Gastrocnemius medialis (tissue), 4 donors: Measurements from ENCODE around the gene RABGAP1L.

ENCODE experiments used
- CTCF ChIP-seq, 5 experiments: fragments of 450-650 bp in 3 of 5; fragments of 200-600 bp in 2 of 5; sonication (generic) in 2 of 5; IDR thresholded peaks in 4 of 5; conservative IDR thresholded peaks in 1 of 5; 1 replicate in 4 of 5; 2 replicates in 1 of 5; pipeline ENCODE4 v1.5.1; 2016 to 2019; ENCODE audit warnings: antibody characterized with exemption in 5 of 5, mild to moderate bottlenecking in 3 of 5, moderate library complexity in 3 of 5
- POLR2A ChIP-seq, 2 donors: fragments of 450-650 bp; IDR thresholded peaks; one replicate each; pipeline ENCODE4 v1.6.1; 2017; ENCODE audit warnings: antibody characterized with exemption in 2 of 2, mild to moderate bottlenecking in 2 of 2, moderate library complexity in 2 of 2

GRCh38 chr1:174556392-174556791, 397.1 kb downstream of the RABGAP1L start:
- TF ChIP-seq CTCF (IDR thresholded peaks at IDR 0.05 in 4 of 5, conservative IDR thresholded peaks at IDR 0.05 in 1 of 5) (no peak), POLR2A (IDR thresholded peaks at IDR 0.05) (no peak)
